GM12891 (cell line): ENCODE results near the gene SLAMF7.
A peak's percentile ranks its signal among the peaks of the same experiment; 100 is the strongest.

Experiments
- POLR2A ChIP-seq: IDR thresholded peaks from 2 replicates; pipeline ENCODE4 v1.6.1; 2011; ENCODE audit warnings: low read depth, low read length, control low read depth
- POLR2AphosphoS5 ChIP-seq: IDR thresholded peaks from 2 replicates; pipeline ENCODE4 v1.6.1; 2011; ENCODE audit warnings: low read depth, low read length, control low read depth

DNA sequence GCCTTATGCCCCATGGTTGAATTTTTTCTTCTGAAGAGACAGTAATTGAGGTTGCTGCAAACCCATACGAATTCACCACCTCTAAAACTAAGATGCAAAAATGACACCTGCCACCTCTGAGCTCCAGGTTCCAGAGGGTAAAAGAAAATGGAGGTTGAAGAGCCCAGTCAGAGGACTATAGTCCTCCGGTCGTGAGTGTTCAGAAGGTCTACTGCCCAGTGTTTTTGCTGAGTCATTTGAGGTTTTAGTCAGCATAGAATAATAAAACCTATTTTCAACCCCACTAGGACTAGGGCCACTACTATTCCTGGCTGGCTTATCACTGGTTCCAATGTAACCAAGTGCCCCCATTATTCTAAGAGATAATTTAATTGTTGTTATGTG, 12.9 kb upstream of the SLAMF7 start:
- TF ChIP-seq POLR2A (peak; percentile 78), POLR2AphosphoS5 (no peak; the same call in none of the 2 replicates)
